ENCODE measurements around the gene AGPAT2. TPM values are rescaled to one million over a fixed set of nuclear protein-coding genes. Genes with fewer than 3 reads are reported as not detected.
A peak's percentile ranks its signal among the peaks of the same experiment; 100 is the strongest.

AGPAT2 gene
- total RNA-seq, 1 experiment from 2014 or later, result 103 TPM

GRCh38 chr9:136656183-136656738 is 31.0 kb downstream of the AGPAT2 start:
- ChIA-PET POLR2A (ENCODE audit: unreplicated experiment) (no interaction called here), CTCF (interaction anchor here (0.5 kb wide), 1 partner anchor 231 kb away, joined by 7 read pairs; no protein-coding TSS in a partner anchor)
- Histone ChIP-seq H3K4me1 (ENCODE audit: insufficient read depth, low read length) (peaks cover 3% of the 10 kb centered on the region; the same call in 1 of the 2 replicates), H3K79me2 (ENCODE audit: low read length) (no peaks in the 10 kb centered on the region), H3K4me3 (ENCODE audit: low read length) (no peak overlapping the region), H2AFZ (ENCODE audit: low read length) (peak overlapping the region; percentile 72), H3F3A (ENCODE audit: low read length, unreplicated experiment) (no peaks in the 10 kb centered on the region), H4K20me1 (ENCODE audit: low read length) (no peaks in the 10 kb centered on the region), H3K27me3 (ENCODE audit: low read length) (no peaks in the 10 kb centered on the region), H3K9me2 (replicated peaks; ENCODE audit: low read length) (no peaks in the 10 kb centered on the region), H3K27ac (ENCODE audit: low read length) (no peak overlapping the region), H3K36me3 (ENCODE audit: low read depth, low read length) (no peaks in the 10 kb centered on the region), H3K4me2 (ENCODE audit: low read length) (no peak overlapping the region), H3K9me3 (ENCODE audit: low read length) (no peaks in the 10 kb centered on the region), H3K9ac (ENCODE audit: low read length) (no peak overlapping the region)
- DNase-seq, result no peak
- BruUV-seq (replicated peaks), result no TSS peak
- no peak for ATAC-seq
- TF ChIP-seq EZH2phosphoT487 (IDR thresholded peaks at IDR 0.05; ENCODE audit: borderline replicate concordance, low read length) (no peak), CTCF (conservative IDR thresholded peaks at IDR 0.05; ENCODE audit: low read depth, low read length) (no peak), EZH2 (IDR thresholded peaks at IDR 0.05; ENCODE audit: low read length, unreplicated experiment) (no peak)
- intact Hi-C loops (cut with micrococcal nuclease), result no loop called here

DNA sequence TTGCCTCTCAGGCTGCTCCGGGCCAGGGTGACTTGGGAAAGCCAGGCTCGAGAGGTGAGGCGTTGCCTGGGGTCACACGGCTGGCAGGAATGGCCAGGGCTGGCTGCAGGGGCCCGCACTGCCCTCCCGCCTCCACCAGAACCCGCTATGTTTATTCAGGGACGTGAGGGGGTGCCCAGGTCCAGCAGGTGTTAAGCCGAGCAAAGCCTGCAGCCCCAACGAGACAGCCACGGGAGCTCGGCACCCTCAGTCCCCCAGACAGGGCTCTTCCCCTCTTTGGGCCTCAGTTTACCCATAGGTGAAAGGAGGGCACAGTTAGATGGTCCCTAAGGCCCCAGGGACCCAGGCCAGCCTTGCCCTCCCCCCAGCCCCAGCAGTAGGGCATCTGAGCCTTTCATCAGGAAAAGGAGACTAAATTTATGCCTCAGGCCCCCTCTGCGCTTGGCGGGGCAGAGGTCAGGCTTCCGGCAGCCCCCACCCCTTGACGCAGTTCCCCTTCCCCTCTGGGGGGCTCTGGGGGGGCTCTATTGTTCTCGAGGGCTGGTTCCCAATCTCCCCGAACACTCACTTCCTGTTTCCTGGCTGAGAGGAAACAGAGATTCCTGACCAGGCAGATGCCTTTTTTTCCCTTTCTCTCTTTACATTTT is 31.6 kb downstream of the AGPAT2 start:
- Histone ChIP-seq H3K79me2 (ENCODE audit: low read length) (no peaks in the 10 kb centered on the region), H3K4me2 (ENCODE audit: low read length) (peak overlapping the region; percentile 37; the same call in 1 of the 2 replicates), H3K9ac (ENCODE audit: low read length) (no peak overlapping the region), H3K9me3 (ENCODE audit: low read length) (no peaks in the 10 kb centered on the region), H3K27ac (ENCODE audit: low read length) (no peak overlapping the region), H2AFZ (ENCODE audit: low read length) (peak overlapping the region; percentile 72), H3K4me1 (ENCODE audit: insufficient read depth, low read length) (peaks cover 3% of the 10 kb centered on the region; the same call in 1 of the 2 replicates), H3F3A (ENCODE audit: low read length, unreplicated experiment) (no peaks in the 10 kb centered on the region), H3K4me3 (ENCODE audit: low read length) (no peak overlapping the region), H3K9me2 (replicated peaks; ENCODE audit: low read length) (no peaks in the 10 kb centered on the region), H3K36me3 (ENCODE audit: low read depth, low read length) (no peaks in the 10 kb centered on the region), H3K27me3 (ENCODE audit: low read length) (no peaks in the 10 kb centered on the region), H4K20me1 (ENCODE audit: low read length) (no peaks in the 10 kb centered on the region)
- BruUV-seq (replicated peaks), result no TSS peak
- ChIA-PET CTCF (no interaction called here), POLR2A (ENCODE audit: unreplicated experiment) (no interaction called here)
- DNase-seq, result no peak
- no peak for TF ChIP-seq CTCF (conservative IDR thresholded peaks at IDR 0.05; ENCODE audit: low read depth, low read length)
- no peak for TF ChIP-seq EZH2 (IDR thresholded peaks at IDR 0.05; ENCODE audit: low read length, unreplicated experiment)
- TF ChIP-seq EZH2phosphoT487 (IDR thresholded peaks at IDR 0.05; ENCODE audit: borderline replicate concordance, low read length), result no peak
- no peak for ATAC-seq
- intact Hi-C loops (cut with micrococcal nuclease), result no loop called here
